Thoracic aorta (tissue), 2 donors: ENCODE results near the gene ABCG1. TPM values are rescaled to one million over a fixed set of nuclear protein-coding genes. Genes with fewer than 3 reads are reported as not detected.
A peak's percentile ranks its signal among the peaks of the same experiment; 100 is the strongest.

Source experiments
- ATAC-seq: fragments of 150-250 bp; one replicate; pipeline ENCODE4 v1.8.0; 2017; ENCODE audit warnings: low read depth; ENCODE audit not compliant: insufficient number of reproducible peaks, low FRiP score
- DNase-seq: peaks from one replicate; pipeline ENCODE4 v3.0.0-alpha.2; 2020; ENCODE audit warnings: low spot score
- H3K27ac ChIP-seq, 2 donors: fragments of 200-600 bp; sonication (generic); 1 replicate in 1 of 2; 2 replicates in 1 of 2; pipeline ENCODE4 v1.5.1; 2016; ENCODE audit warnings: mild to moderate bottlenecking in 2 of 2, moderate library complexity in 2 of 2
- H3K27me3 ChIP-seq: fragments of 200-600 bp; sonication (generic); replicated peaks from 2 replicates; pipeline ENCODE4 v1.6.0; 2016; ENCODE audit warnings: mild to moderate bottlenecking; ENCODE audit not compliant: insufficient read depth
- H3K36me3 ChIP-seq: fragments of 200-600 bp; sonication (generic); one replicate; pipeline ENCODE4 v1.5.1; 2016
- H3K4me1 ChIP-seq, 2 donors: fragments of 200-600 bp; sonication (generic); 1 replicate in 1 of 2; 2 replicates in 1 of 2; pipeline versions ENCODE4 v1.5.1 to v1.6.0; 2016; ENCODE audit warnings: low read depth in 2 of 2, mild to moderate bottlenecking in 1 of 2; ENCODE audit not compliant: control insufficient read depth in 1 of 2
- H3K4me3 ChIP-seq: fragments of 200-600 bp; sonication (generic); 2 replicates; pipeline ENCODE4 v1.5.1; 2016; ENCODE audit warnings: mild to moderate bottlenecking
- H3K9me3 ChIP-seq: fragments of 200-600 bp; sonication (generic); 2 replicates; pipeline ENCODE4 v1.5.1; 2016
- total RNA-seq, 2 donors: library from RNA; depleted of rRNA; stranded (reverse); fragments of >200 nt; gene quantifications; one replicate each; pipeline versions ENCODE4 v1.1.0 to v1.2.3, GENCODE V29; 2016
- TF ChIP-seq, protein P1 (sequence below): fragments of 200-600 bp; sonication (generic); IDR thresholded peaks from one replicate; pipeline ENCODE4 v1.5.1; 2019; ENCODE audit warnings: antibody characterized with exemption

The ABCG1 gene
- total RNA-seq, 2 donors from 2014 or later, result 15.6 to 20.6 TPM

DNA sequence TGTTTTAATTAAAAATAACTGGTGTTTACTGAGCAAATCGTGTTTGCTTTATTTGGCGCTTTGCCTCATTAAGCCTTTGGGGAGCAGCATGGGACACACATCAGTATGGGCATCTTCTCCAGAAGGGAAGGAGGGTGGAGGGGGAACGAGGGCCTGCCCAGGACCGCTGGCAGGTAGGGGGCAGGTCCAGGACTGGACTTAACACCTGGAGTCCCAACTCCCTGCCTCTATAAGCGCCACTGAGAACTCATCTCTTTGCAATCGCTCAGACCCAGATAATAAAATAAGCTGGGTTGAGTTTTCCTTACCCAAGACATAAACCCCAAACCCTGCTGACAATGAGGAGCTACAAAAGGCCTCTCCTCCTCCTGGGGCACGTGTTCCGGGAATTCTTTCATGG lies 15.1 kb downstream of the ABCG1 start:
- H3K27ac ChIP-seq, result peak overlapping the region; percentile 75
- TF ChIP-seq, protein P1, sequence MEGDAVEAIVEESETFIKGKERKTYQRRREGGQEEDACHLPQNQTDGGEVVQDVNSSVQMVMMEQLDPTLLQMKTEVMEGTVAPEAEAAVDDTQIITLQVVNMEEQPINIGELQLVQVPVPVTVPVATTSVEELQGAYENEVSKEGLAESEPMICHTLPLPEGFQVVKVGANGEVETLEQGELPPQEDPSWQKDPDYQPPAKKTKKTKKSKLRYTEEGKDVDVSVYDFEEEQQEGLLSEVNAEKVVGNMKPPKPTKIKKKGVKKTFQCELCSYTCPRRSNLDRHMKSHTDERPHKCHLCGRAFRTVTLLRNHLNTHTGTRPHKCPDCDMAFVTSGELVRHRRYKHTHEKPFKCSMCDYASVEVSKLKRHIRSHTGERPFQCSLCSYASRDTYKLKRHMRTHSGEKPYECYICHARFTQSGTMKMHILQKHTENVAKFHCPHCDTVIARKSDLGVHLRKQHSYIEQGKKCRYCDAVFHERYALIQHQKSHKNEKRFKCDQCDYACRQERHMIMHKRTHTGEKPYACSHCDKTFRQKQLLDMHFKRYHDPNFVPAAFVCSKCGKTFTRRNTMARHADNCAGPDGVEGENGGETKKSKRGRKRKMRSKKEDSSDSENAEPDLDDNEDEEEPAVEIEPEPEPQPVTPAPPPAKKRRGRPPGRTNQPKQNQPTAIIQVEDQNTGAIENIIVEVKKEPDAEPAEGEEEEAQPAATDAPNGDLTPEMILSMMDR, result no peak
- H3K9me3 ChIP-seq, result no peaks in the 10 kb centered on the region
- H3K4me1 ChIP-seq, result peaks cover 27 to 40% of the 10 kb centered on the region in 2 donors
- peak overlapping the region; percentile 75 for H3K4me3 ChIP-seq
- DNase-seq (no peak), ATAC-seq (no peak)
- H3K36me3 ChIP-seq, result no peaks in the 10 kb centered on the region
- no peaks in the 10 kb centered on the region for H3K27me3 ChIP-seq

DNA sequence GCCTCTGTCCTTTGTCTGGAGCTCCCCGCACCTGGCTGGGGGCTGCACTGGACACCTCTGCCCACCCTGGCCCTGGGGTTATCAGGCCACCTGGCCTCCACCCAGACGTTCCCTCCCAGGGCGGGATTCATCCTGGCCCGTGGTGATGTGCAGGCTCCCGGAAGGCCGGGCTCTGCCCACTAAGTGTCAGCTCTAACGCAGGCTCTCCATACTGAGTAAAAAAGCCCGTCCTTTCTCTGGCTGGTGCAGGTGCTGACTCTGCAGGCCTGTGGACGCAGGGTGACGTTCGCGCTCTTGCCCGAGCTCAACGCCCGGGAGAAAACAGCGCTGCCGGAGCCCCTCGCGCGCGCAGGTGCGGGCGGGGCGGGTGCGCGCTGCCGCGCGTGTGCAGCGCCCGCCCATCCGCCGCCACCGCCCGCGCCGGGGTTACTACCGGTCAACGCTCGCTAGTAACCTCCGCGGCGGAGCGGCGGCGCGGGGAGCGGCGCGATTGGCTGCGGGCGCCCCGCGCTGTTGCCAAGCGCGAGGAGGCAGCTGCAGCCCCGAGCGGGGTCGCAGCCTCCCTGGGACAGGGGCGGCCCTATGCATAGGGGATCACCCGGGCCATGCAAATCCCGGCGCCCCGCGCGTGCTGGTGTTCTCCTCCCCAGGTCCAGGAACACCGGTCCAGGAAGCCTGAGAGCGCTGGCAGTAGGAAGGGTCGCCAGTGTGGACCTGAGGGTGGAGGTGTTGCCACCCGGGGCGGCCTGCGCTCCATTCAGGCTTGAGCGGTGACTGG lies 15.7 kb downstream of the ABCG1 start:
- peaks cover 27 to 40% of the 10 kb centered on the region in 2 donors for H3K4me1 ChIP-seq

DNA sequence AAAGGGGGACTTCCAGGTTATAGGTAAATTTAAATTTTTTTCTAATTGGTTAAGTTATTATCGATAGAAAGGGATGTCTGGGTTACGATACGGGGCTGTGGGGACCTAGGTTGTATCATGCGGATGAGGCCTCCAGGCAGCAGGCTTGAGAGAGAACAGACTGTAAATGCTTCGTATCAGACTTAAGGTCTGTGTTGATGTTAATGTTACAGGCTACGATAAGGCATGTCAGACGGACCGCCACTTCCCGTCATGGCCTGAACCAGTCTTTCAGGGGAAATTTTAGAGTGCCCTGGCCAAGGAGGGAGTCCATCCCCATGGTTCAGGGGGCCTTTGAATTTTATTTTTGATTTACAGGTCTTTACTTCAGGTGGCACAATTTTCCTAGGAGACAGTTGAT lies 16.7 kb downstream of the ABCG1 start:
- peaks cover 27 to 40% of the 10 kb centered on the region in 2 donors for H3K4me1 ChIP-seq
- ATAC-seq (no peak), DNase-seq (no peak)
- no peak overlapping the region for H3K4me3 ChIP-seq
- H3K36me3 ChIP-seq, result no peaks in the 10 kb centered on the region
- TF ChIP-seq, protein P1, result no peak
- no peaks in the 10 kb centered on the region for H3K9me3 ChIP-seq
- no peaks in the 10 kb centered on the region for H3K27me3 ChIP-seq
- H3K27ac ChIP-seq, result no peak overlapping the region

More for the DNA sequence above, 15.7 kb downstream of the ABCG1 start:
- ATAC-seq (peak; percentile 46), DNase-seq (no peak)
- Histone ChIP-seq H3K27ac (peak overlapping the region; percentile 75), H3K36me3 (no peaks in the 10 kb centered on the region), H3K9me3 (no peaks in the 10 kb centered on the region), H3K4me3 (peak overlapping the region; percentile 75), H3K27me3 (no peaks in the 10 kb centered on the region)
- TF ChIP-seq, protein P1, result no peak

DNA sequence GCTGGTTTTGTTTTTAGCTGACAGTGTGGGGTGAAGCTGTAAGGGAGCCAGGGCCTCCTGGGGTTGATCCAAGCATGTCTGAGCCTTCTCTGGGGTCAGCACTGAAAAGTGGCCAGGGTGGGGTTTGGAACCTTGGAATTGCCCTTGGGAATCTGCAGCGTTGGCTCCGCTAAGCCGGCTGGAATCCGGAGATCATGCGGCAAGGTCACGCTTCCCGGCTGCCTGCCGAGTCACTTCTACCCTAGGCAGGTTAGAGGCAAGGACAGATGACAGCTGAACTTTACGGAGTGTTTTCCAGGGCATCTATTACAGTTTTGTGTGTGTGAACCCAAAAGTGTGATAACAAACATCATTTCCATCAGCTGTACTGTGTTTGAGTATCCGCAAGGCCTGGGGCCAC lies 17.1 kb downstream of the ABCG1 start:
- Histone ChIP-seq H3K4me3 (no peak overlapping the region), H3K4me1 (peaks cover 27 to 40% of the 10 kb centered on the region in 2 donors), H3K9me3 (no peaks in the 10 kb centered on the region), H3K27me3 (no peaks in the 10 kb centered on the region), H3K27ac (no peak overlapping the region), H3K36me3 (no peaks in the 10 kb centered on the region)
- TF ChIP-seq, protein P1, result no peak
- ATAC-seq (no peak), DNase-seq (no peak)

DNA sequence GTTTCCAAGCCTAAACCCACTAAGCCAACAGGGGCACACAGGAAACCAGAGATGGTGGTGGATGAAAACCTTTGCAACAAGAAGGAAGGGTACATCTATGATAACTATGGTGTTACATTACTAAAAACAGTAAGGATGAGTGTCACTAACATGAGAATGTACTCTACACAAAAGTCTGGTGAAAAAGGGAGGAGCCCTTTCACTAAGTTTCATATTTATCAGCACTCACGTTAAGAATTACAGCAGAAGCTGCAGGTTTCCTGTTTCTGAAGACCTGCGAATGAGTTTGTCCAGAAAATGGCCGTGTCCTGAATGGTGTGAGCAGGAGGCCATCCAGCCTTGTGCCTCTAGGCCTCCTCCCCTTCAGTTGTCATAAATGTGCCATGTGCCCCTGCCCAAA lies 17.8 kb downstream of the ABCG1 start:
- H3K36me3 ChIP-seq, result no peaks in the 10 kb centered on the region
- no peak overlapping the region for H3K27ac ChIP-seq
- no peaks in the 10 kb centered on the region for H3K27me3 ChIP-seq
- H3K9me3 ChIP-seq, result no peaks in the 10 kb centered on the region
- H3K4me3 ChIP-seq, result no peak overlapping the region
- ATAC-seq (no peak), DNase-seq (no peak)
- TF ChIP-seq, protein P1, result no peak
- H3K4me1 ChIP-seq, result peaks cover 27 to 40% of the 10 kb centered on the region in 2 donors
